Measurements from ENCODE around the gene WDR55. TPM values are rescaled to one million over a fixed set of nuclear protein-coding genes. Genes with fewer than 3 reads are reported as not detected.
"Not testable (repeated sequence)": the region's sequence is repeated elsewhere in the genome, so short reads cannot be mapped to it uniquely, and the experiment has no call there.

The WDR55 gene
- total and polyA plus RNA-seq, 7 experiments from 2014 or later: 10.5 to 47.6 (median 36.4) TPM

DNA sequence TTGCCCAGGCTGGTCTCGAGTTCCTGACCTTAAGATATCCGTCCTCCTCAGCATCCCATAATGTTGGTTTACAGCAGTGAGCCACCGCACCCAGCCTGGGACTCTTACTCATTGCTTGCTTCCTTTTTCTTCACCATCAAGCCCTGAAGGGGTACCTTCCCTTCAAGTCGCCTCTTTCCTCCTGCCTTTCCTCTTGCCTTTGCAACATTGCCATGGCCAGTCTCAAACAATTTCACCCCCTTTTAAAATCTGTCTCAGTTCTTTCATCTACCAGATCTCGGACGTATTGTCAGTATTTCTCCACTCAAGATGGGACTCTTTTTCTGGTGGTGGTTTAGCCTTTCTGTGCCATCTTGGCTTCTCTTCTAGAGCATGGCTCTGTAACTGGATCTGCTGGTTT lies 56.0 kb downstream of the WDR55 start:
- intact Hi-C loops (cut with micrococcal nuclease): loop anchor here (1.0 to 10.0 kb wide), 8 partner anchors 10 to 478 kb away; partner anchors contain the start of gene EIF4EBP3 (in 1 of the 2)
- CTCF ChIA-PET: interaction anchor here (0.6 to 4.6 kb wide), 13 partner anchors 10 to 478 kb away, joined by 3 to 37 read pairs (median 3); partner anchors contain the start of genes EIF4EBP3, IK, NDUFA2 and SLC4A9
- peaks cover 1 to 13% (median 3%) of the 10 kb centered on the region in 7 donors for H3K4me1 Mint-ChIP-seq
- H3K27me3 Mint-ChIP-seq: peaks cover 8 to 30% (median 21%) of the 10 kb centered on the region in 5 donors
- not testable (repeated sequence) for H3K27ac ChIP-seq (ENCODE audit: low read depth, low read length); H3K9me3 Mint-ChIP-seq; DNase-seq; H3K36me3 Mint-ChIP-seq; ATAC-seq; H3K4me1 ChIP-seq (ENCODE audit: control insufficient read depth in 2 of 2, insufficient read depth in 2 of 2, low read length in 2 of 2); H3K9me3 ChIP-seq (ENCODE audit: control insufficient read depth in 2 of 3, low read length in 3 of 3); H3K27me3 ChIP-seq (ENCODE audit: control insufficient read depth in 2 of 2, insufficient read depth in 2 of 2, low read length in 2 of 2); H3K4me3 ChIP-seq (ENCODE audit: low read length); H3K36me3 ChIP-seq (ENCODE audit: control insufficient read depth in 2 of 3, insufficient read depth in 3 of 3, low read length in 3 of 3)
- H3K27ac Mint-ChIP-seq: peak overlapping the region in 1 of 9 donors; percentile 4
- POLR2A ChIA-PET: interaction anchor here (0.6 to 1.9 kb wide), 4 partner anchors 9 to 362 kb away, joined by 3 to 12 read pairs (median 4); partner anchors contain the start of gene EIF4EBP3
- peak overlapping the region in 1 of 10 donors; percentile 6 for H3K4me3 Mint-ChIP-seq

DNA sequence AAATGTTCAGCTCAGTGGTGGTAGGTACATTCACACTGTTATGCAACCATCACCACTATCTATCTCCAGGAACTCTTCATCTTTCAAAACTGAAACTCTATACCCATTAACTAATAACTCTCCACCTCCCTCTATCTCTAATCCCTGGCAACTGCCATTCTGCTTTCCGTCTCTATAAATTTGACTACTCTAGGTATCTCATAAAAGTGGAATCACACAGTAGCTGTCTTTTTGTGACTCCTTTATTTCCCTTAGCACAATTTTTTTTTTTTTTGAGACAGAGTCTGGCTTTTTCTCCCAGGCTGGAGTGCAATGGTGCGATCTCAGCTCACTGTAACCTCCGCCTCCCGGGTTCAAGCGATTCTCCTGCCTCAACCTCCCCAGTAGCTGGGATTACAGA lies 56.7 kb downstream of the WDR55 start:
- H3K4me1 ChIP-seq (ENCODE audit: control insufficient read depth in 2 of 2, insufficient read depth in 2 of 2, low read length in 2 of 2); H3K36me3 Mint-ChIP-seq; H3K27ac Mint-ChIP-seq; H3K27me3 ChIP-seq (ENCODE audit: control insufficient read depth in 2 of 2, insufficient read depth in 2 of 2, low read length in 2 of 2); H3K36me3 ChIP-seq (ENCODE audit: control insufficient read depth in 2 of 3, insufficient read depth in 3 of 3, low read length in 3 of 3); H3K9me3 Mint-ChIP-seq; DNase-seq; H3K9me3 ChIP-seq (ENCODE audit: control insufficient read depth in 2 of 3, low read length in 3 of 3); H3K4me3 ChIP-seq (ENCODE audit: low read length); H3K4me3 Mint-ChIP-seq; ATAC-seq; H3K27ac ChIP-seq (ENCODE audit: low read depth, low read length): not testable (repeated sequence)
- POLR2A ChIA-PET: interaction anchor here (0.6 to 1.1 kb wide), 2 partner anchors 10 to 25 kb away, joined by 4 read pairs; no protein-coding TSS in a partner anchor
- intact Hi-C loops (cut with micrococcal nuclease): loop anchor here (2.0 to 10.0 kb wide), 3 partner anchors 257 to 479 kb away; no protein-coding TSS in a partner anchor
- Mint-ChIP-seq H3K27me3 (peaks cover 14 to 32% (median 23%) of the 10 kb centered on the region in 5 donors), H3K4me1 (peaks cover 1 to 19% (median 10%) of the 10 kb centered on the region in 7 donors)
- CTCF ChIA-PET: interaction anchor here (0.6 to 4.6 kb wide), 7 partner anchors 11 to 362 kb away, joined by 3 to 37 read pairs (median 3); partner anchors contain the start of gene EIF4EBP3

Small RNA genes lying within 50 kb of the gene (microRNA-seq; reads per million reads assigned to microRNA genes)
- gene MIR3655 (ENCODE audit: borderline microRNAs expressed): not detected

Other genes starting within 250 kb of the WDR55 start
- gene EIF4EBP3, start 117.2 kb upstream of the WDR55 start, total RNA-seq: 10 to 100 TPM; 12.5 to 19.5 (median 16.2) TPM
- gene EIF4EBP3, start 117.2 kb upstream of the WDR55 start, polyA plus RNA-seq: 10 to 100 TPM; 61.7 to 80.8 TPM
- gene SRA1, start 107.4 kb upstream of the WDR55 start, total RNA-seq: 10 to 100 TPM; 23.8 to 45.5 (median 34.0) TPM
- 10 to 100 TPM; 31.1 to 34.4 TPM for gene SRA1, start 107.4 kb upstream of the WDR55 start, polyA plus RNA-seq
- gene APBB3, start 100.3 kb upstream of the WDR55 start, total RNA-seq: 10 to 100 TPM; 37.9 to 77.8 (median 72.4) TPM
- 1 to 10 TPM; 6.3 to 6.8 TPM for gene APBB3, start 100.3 kb upstream of the WDR55 start, polyA plus RNA-seq
- gene SLC35A4, start 100.1 kb upstream of the WDR55 start, total RNA-seq: 10 to 100 TPM; 40.4 to 90.1 (median 52.4) TPM
- 100 to 1,000 TPM; 112 to 142 TPM for gene SLC35A4, start 100.1 kb upstream of the WDR55 start, polyA plus RNA-seq
- gene CD14, start 31.7 kb upstream of the WDR55 start, total RNA-seq: 100 to 1,000 TPM in 1 of 5 experiments, 10 to 100 TPM in 2, 1 to 10 TPM in 1, under 1 TPM in 1; 0.56 to 198 (median 10.1) TPM
- 1 to 10 TPM; 2.5 to 2.9 TPM for gene CD14, start 31.7 kb upstream of the WDR55 start, polyA plus RNA-seq
- 10 to 100 TPM; 24.5 to 55.3 (median 36.4) TPM for gene TMCO6, start 25.5 kb upstream of the WDR55 start, total RNA-seq
- gene TMCO6, start 25.5 kb upstream of the WDR55 start, polyA plus RNA-seq: 10 to 100 TPM; 17.1 to 20.4 TPM
- 10 to 100 TPM; 33.2 to 68.7 (median 43.5) TPM for gene NDUFA2, start 17.3 kb upstream of the WDR55 start, total RNA-seq
- gene NDUFA2, start 17.3 kb upstream of the WDR55 start, polyA plus RNA-seq: 100 to 1,000 TPM; 147 to 149 TPM
- 100 to 1,000 TPM; 118 to 186 (median 179) TPM for gene IK, start 17.1 kb upstream of the WDR55 start, total RNA-seq
- 100 to 1,000 TPM; 192 to 207 TPM for gene IK, start 17.1 kb upstream of the WDR55 start, polyA plus RNA-seq
- gene DND1, start 8.7 kb downstream of the WDR55 start, total RNA-seq: 1 to 10 TPM; 2.1 to 5.0 (median 3.3) TPM
- under 1 TPM in 1 of 2 donors, not detected in 1; 0.15 TPM for gene DND1, start 8.7 kb downstream of the WDR55 start, polyA plus RNA-seq
- gene HARS1, start 26.5 kb downstream of the WDR55 start, total RNA-seq: 10 to 100 TPM; 48.7 to 85.7 (median 68.5) TPM
- 10 to 100 TPM; 62.2 to 68.8 TPM for gene HARS1, start 26.5 kb downstream of the WDR55 start, polyA plus RNA-seq
- gene HARS2, start 26.6 kb downstream of the WDR55 start, total RNA-seq: 10 to 100 TPM; 25.4 to 59.6 (median 38.8) TPM
- gene HARS2, start 26.6 kb downstream of the WDR55 start, polyA plus RNA-seq: 10 to 100 TPM; 23.5 to 30.7 TPM
- gene ZMAT2, start 35.5 kb downstream of the WDR55 start, total RNA-seq: 10 to 100 TPM; 37.7 to 63.0 (median 55.1) TPM
- gene ZMAT2, start 35.5 kb downstream of the WDR55 start, polyA plus RNA-seq: 10 to 100 TPM; 75.1 to 76.4 TPM
- not detected for gene PCDHA1, start 121.2 kb downstream of the WDR55 start, total RNA-seq
- gene PCDHA1, start 121.2 kb downstream of the WDR55 start, polyA plus RNA-seq: not detected
- not detected for gene PCDHA2, start 129.9 kb downstream of the WDR55 start, total RNA-seq
- gene PCDHA2, start 129.9 kb downstream of the WDR55 start, polyA plus RNA-seq: not detected
- not detected for gene PCDHA3, start 136.2 kb downstream of the WDR55 start, total RNA-seq
- not detected for gene PCDHA3, start 136.2 kb downstream of the WDR55 start, polyA plus RNA-seq
- not detected for gene PCDHA4, start 142.2 kb downstream of the WDR55 start, total RNA-seq
- gene PCDHA4, start 142.2 kb downstream of the WDR55 start, polyA plus RNA-seq: not detected
- gene PCDHA5, start 156.7 kb downstream of the WDR55 start, total RNA-seq: not detected
- not detected for gene PCDHA5, start 156.7 kb downstream of the WDR55 start, polyA plus RNA-seq
- gene PCDHA6, start 163.1 kb downstream of the WDR55 start, total RNA-seq: not detected
- gene PCDHA6, start 163.1 kb downstream of the WDR55 start, polyA plus RNA-seq: not detected
- not detected for gene PCDHA7, start 169.4 kb downstream of the WDR55 start, total RNA-seq
- not detected for gene PCDHA7, start 169.4 kb downstream of the WDR55 start, polyA plus RNA-seq
- not detected for gene PCDHA8, start 176.3 kb downstream of the WDR55 start, total RNA-seq
- gene PCDHA8, start 176.3 kb downstream of the WDR55 start, polyA plus RNA-seq: not detected
- gene PCDHA9, start 183.5 kb downstream of the WDR55 start, total RNA-seq: not detected
- not detected for gene PCDHA9, start 183.5 kb downstream of the WDR55 start, polyA plus RNA-seq
- not detected for gene PCDHA10, start 191.0 kb downstream of the WDR55 start, total RNA-seq
- gene PCDHA10, start 191.0 kb downstream of the WDR55 start, polyA plus RNA-seq: not detected
- gene PCDHA11, start 204.1 kb downstream of the WDR55 start, total RNA-seq: not detected
- not detected for gene PCDHA11, start 204.1 kb downstream of the WDR55 start, polyA plus RNA-seq
- not detected for gene PCDHA12, start 210.4 kb downstream of the WDR55 start, total RNA-seq
- not detected for gene PCDHA12, start 210.4 kb downstream of the WDR55 start, polyA plus RNA-seq
- not detected for gene PCDHA13, start 217.2 kb downstream of the WDR55 start, total RNA-seq
- gene PCDHA13, start 217.2 kb downstream of the WDR55 start, polyA plus RNA-seq: not detected

Measured in naive thymus-derived CD4-positive, alpha-beta T cell (primary cell).